Fibroblast of lung (primary cell): Measurements from ENCODE around the gene TXNIP. TPM values are rescaled to one million over a fixed set of nuclear protein-coding genes. Genes with fewer than 3 reads are reported as not detected.

Experiments used
- DNase-seq, 2 donors: peaks; one replicate each; pipeline versions ENCODE4 v3.0.0 to v3.0.0-alpha.2; 2010; ENCODE audit warnings: low read depth in 2 of 2
- H2AFZ ChIP-seq: 2 replicates; pipeline ENCODE4 v1.5.1; 2012; ENCODE audit warnings: low read length, control low read depth, inconsistent platforms
- H3K27ac ChIP-seq: 2 replicates; pipeline ENCODE4 v1.5.1; 2011; ENCODE audit warnings: low read length, control low read depth; ENCODE audit not compliant: insufficient read depth
- H3K27me3 ChIP-seq: 2 replicates; pipeline ENCODE4 v1.5.1; 2011; ENCODE audit warnings: mild to moderate bottlenecking, low read length; ENCODE audit not compliant: control insufficient read depth, insufficient read depth
- H3K36me3 ChIP-seq: 2 replicates; pipeline ENCODE4 v1.5.1; 2011; ENCODE audit warnings: low read length; ENCODE audit not compliant: control insufficient read depth, insufficient read depth
- H3K4me1 ChIP-seq: 2 replicates; pipeline ENCODE4 v1.5.1; 2011; ENCODE audit warnings: low read length; ENCODE audit not compliant: control insufficient read depth, insufficient read depth; ENCODE audit errors: extremely low read depth
- H3K4me2 ChIP-seq: 2 replicates; pipeline ENCODE4 v1.5.1; 2011; ENCODE audit warnings: low read length, control low read depth; ENCODE audit not compliant: insufficient read depth; ENCODE audit errors: extremely low read depth
- H3K4me3 ChIP-seq, 4 experiments: fragments of 200-600 bp in 1 of 4; sonication (generic) in 1 of 4; replicated peaks in 1 of 4; 2 replicates each; pipeline ENCODE4 v1.5.1; 2011 to 2016; ENCODE audit warnings: low read length in 4 of 4, low read depth in 3 of 4, mild to moderate bottlenecking in 3 of 4, control low read depth in 2 of 4, inconsistent platforms in 1 of 4, mixed read lengths in 1 of 4; ENCODE audit not compliant: insufficient read depth in 1 of 4; ENCODE audit errors: control extremely low read depth in 1 of 4
- H3K79me2 ChIP-seq: 2 replicates; pipeline ENCODE4 v1.5.1; 2012; ENCODE audit warnings: mild to moderate bottlenecking, low read length, inconsistent platforms; ENCODE audit not compliant: control insufficient read depth, insufficient read depth
- H3K9ac ChIP-seq: 2 replicates; pipeline ENCODE4 v1.5.1; 2011; ENCODE audit warnings: mild to moderate bottlenecking, low read length, control low read depth; ENCODE audit not compliant: insufficient read depth
- H3K9me3 ChIP-seq: 2 replicates; pipeline ENCODE4 v1.5.1; 2012; ENCODE audit warnings: low read depth, low read length; ENCODE audit not compliant: control insufficient read depth, insufficient read depth
- H4K20me1 ChIP-seq: 2 replicates; pipeline ENCODE4 v1.5.1; 2011; ENCODE audit warnings: low read length; ENCODE audit not compliant: control insufficient read depth, insufficient read depth; ENCODE audit errors: extremely low read depth
- EZH2 ChIP-seq: IDR thresholded peaks from 2 replicates; pipeline ENCODE4 v1.5.1; 2012; ENCODE audit warnings: low read length, control low read depth, mild to moderate bottlenecking; ENCODE audit errors: missing control alignments
- polyA plus RNA-seq, 2 donors: library from polyadenylated mRNA; depleted of rRNA in 1 of 2; stranded (reverse) in 1 of 2; unstranded in 1 of 2; fragments of >200 nt; gene quantifications; 2 replicates each; pipeline ENCODE4 v1.2.1, GENCODE V29; 2011 to 2012; ENCODE audit warnings: missing spikeins in 1 of 2
- total RNA-seq: library from RNA; depleted of rRNA; stranded (reverse); fragments of >200 nt; gene quantifications from 2 replicates; pipeline ENCODE4 v1.2.1, GENCODE V29; 2014
- TF ChIP-seq, protein P1 (sequence below), 2 donors: IDR thresholded peaks in 1 of 2; conservative IDR thresholded peaks in 1 of 2; 1 replicate in 1 of 2; 2 replicates in 1 of 2; pipeline ENCODE4 v1.5.1; 2011 to 2012; ENCODE audit warnings: low read length in 2 of 2, control low read depth in 1 of 2, inconsistent platforms in 1 of 2, low read depth in 1 of 2, mild to moderate bottlenecking in 1 of 2

The TXNIP gene
- total and polyA plus RNA-seq, 2 donors (not counting 1 experiment from before 2014, with no cell fraction given), result 204 to 773 TPM

DNA sequence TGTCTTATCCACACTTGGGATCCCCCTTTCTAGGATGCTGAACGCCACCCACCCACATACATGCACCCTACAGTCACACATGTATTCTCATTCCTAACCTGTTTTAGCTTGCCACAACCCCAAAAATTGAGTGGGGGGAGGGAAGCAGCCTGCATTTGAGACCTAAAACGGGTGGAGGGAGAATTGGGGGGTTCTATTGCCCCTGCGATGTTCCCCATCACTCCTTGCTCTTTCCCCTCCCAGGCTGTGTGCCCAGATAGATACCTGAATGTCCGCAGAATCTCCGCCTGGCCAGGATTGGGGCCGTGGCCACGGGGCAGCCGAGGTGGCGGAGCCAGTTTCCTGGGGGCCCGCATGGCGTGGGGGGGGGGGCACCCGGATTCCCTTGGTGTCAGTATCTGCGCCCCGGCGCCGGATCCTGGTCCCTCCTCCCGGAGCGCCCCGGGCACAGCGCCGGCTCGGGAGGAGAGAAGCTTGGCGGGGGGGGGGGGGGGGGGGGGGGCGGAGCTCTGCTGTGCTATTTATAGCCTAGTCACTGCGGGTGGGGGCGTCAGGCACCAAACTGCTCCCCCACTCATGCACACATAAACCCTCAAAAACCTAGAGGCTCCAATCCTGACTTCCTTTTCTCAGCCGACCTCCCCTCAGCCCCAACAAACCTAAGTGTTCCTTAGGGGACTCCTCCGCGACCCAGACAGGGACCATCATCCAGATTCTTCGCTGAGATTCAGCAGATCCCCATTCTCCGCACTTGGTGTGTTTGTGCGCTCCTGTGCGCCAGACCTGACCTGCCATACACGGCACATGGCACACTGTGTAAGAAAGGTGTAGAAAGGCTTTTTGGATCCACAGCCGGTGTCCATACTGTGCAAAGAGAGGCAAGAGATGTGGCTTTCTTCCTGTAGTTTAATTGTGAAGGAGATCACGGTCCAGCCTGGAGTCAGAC is 33.9 kb downstream of the TXNIP start:
- Histone ChIP-seq H3K4me2 (peak overlapping the region; percentile 87), H3K27me3 (no peaks in the 10 kb centered on the region), H3K9me3 (no peaks in the 10 kb centered on the region), H3K4me1 (peaks cover 31% of the 10 kb centered on the region), H3K79me2 (peaks cover 2% of the 10 kb centered on the region), H3K4me3 (peak overlapping the region; percentile 58 to 68 (median 64)), H4K20me1 (no peaks in the 10 kb centered on the region), H3K27ac (peak overlapping the region; percentile 87), H3K9ac (peak overlapping the region; percentile 36), H2AFZ (peak overlapping the region; percentile 89), H3K36me3 (peaks cover 1% of the 10 kb centered on the region)
- no peak for DNase-seq
- TF ChIP-seq EZH2, result no peak
- TF ChIP-seq, protein P1, sequence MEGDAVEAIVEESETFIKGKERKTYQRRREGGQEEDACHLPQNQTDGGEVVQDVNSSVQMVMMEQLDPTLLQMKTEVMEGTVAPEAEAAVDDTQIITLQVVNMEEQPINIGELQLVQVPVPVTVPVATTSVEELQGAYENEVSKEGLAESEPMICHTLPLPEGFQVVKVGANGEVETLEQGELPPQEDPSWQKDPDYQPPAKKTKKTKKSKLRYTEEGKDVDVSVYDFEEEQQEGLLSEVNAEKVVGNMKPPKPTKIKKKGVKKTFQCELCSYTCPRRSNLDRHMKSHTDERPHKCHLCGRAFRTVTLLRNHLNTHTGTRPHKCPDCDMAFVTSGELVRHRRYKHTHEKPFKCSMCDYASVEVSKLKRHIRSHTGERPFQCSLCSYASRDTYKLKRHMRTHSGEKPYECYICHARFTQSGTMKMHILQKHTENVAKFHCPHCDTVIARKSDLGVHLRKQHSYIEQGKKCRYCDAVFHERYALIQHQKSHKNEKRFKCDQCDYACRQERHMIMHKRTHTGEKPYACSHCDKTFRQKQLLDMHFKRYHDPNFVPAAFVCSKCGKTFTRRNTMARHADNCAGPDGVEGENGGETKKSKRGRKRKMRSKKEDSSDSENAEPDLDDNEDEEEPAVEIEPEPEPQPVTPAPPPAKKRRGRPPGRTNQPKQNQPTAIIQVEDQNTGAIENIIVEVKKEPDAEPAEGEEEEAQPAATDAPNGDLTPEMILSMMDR (conservative IDR thresholded peaks at IDR 0.05 in 1 of 2, IDR thresholded peaks at IDR 0.05 in 1 of 2; ENCODE audit: low read depth in 1 of 2, low read length in 2 of 2), result no peak

DNA sequence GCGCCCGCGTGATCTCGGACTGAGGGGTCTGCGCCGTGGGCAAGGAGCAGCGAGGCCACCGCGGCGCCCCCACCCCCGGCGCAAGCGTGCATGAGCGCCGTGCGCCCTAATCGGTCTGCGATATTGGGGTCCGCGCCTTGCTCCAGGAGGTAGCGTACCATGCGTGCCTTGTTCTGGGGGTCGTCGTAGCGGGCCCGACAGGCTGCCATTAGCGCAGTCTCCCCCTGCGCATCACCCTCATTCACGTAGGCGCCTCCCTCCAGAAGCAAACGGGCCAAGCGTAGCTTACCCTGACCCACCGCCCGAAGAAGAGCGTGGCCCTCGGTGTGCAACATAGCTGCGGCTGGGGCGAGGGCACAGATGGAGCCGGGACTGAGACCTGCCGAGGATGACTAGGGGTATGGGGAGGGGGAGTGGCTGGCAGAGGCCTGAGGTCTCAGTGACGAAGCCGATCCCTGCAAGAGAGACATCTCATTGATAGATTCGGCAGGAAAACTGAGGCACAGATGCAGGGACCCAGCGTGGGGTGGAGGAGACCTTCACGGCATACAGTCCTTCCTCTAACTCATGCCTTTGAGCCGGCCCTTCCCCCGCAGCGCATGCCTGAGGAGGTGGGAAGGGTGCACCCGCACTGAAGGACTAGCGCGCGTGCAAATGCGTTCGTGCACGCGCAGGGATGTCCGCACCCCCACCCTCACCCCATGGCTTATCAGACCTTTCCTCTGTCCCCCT is 34.8 kb downstream of the TXNIP start:
- Histone ChIP-seq H4K20me1 (no peaks in the 10 kb centered on the region), H3K4me3 (peak overlapping the region; percentile 58 to 68 (median 64)), H3K9ac (peak overlapping the region; percentile 41), H3K4me2 (peak overlapping the region; percentile 87), H3K27ac (peak overlapping the region; percentile 54), H3K9me3 (no peaks in the 10 kb centered on the region), H3K27me3 (no peaks in the 10 kb centered on the region), H3K36me3 (peaks cover 1% of the 10 kb centered on the region), H2AFZ (peak overlapping the region; percentile 59), H3K79me2 (peaks cover 9% of the 10 kb centered on the region), H3K4me1 (peaks cover 31% of the 10 kb centered on the region)
- DNase-seq, result no peak
- no peak for TF ChIP-seq EZH2
- TF ChIP-seq, protein P1 (conservative IDR thresholded peaks at IDR 0.05 in 1 of 2, IDR thresholded peaks at IDR 0.05 in 1 of 2; ENCODE audit: low read depth in 1 of 2, low read length in 2 of 2), result no peak

DNA sequence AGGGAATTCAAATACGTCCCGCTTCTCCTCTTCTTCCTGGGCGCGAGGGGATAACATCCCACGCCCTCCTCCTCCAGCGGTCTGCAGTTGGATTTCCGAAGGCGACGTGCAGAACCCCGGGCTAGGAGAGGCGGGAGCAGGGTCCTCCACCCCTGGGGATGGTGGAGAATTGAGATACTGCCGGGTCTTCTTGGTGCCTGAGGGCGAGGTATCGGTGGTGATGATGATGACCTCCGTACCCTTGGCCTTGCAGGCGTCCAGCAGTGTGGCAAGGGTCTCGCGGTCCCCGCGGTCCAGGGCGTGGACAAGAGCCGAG is 35.3 kb downstream of the TXNIP start:
- TF ChIP-seq, protein P1 (conservative IDR thresholded peaks at IDR 0.05 in 1 of 2, IDR thresholded peaks at IDR 0.05 in 1 of 2; ENCODE audit: low read depth in 1 of 2, low read length in 2 of 2), result no peak
- no peak for TF ChIP-seq EZH2
- H3K9me3 ChIP-seq, result no peaks in the 10 kb centered on the region
- peaks cover 31% of the 10 kb centered on the region for H3K4me1 ChIP-seq
- H3K27ac ChIP-seq, result peak overlapping the region; percentile 40
- peak overlapping the region; percentile 59 for H2AFZ ChIP-seq
- H3K4me2 ChIP-seq, result peak overlapping the region; percentile 87
- peaks cover 1% of the 10 kb centered on the region for H3K36me3 ChIP-seq
- peak overlapping the region; percentile 41 for H3K9ac ChIP-seq
- H3K27me3 ChIP-seq, result no peaks in the 10 kb centered on the region
- peak overlapping the region; percentile 58 to 68 (median 64) for H3K4me3 ChIP-seq
- H3K79me2 ChIP-seq, result peaks cover 13% of the 10 kb centered on the region
- DNase-seq, result no peak
- no peaks in the 10 kb centered on the region for H4K20me1 ChIP-seq
